Stimulated activated CD4-positive, alpha-beta T cell treated with anti-CD3 and anti-CD28 coated beads, Interleukin-12 subunit alpha, Interleukin-12 subunit beta, amount 100 ng/mL, for 4 hours (primary cell): ENCODE data around the gene MC1R.
"Not testable (repeated sequence)": the region's sequence is repeated elsewhere in the genome, so short reads cannot be mapped to it uniquely, and the experiment has no call there.

ENCODE experiments used
- DNase-seq: peaks from one replicate; pipeline ENCODE4 v3.0.0-alpha.2; 2020

Gene MC1R

GRCh38 chr16:89915303-89916232, 3.1 kb upstream of the MC1R start:
- DNase-seq = no peak

GRCh38 chr16:89917773-89918452, 749 bp upstream of the MC1R start:
- peak; percentile 59 for DNase-seq

- no peak for DNase-seq
Observed at GRCh38 chr16:89919535-89920406, 1.1 kb downstream of the MC1R start.

GRCh38 chr16:89920723-89921122, 2.1 kb downstream of the MC1R start:
- no peak for DNase-seq

- no peak for DNase-seq
Observed at GRCh38 chr16:89921131-89921701, 2.6 kb downstream of the MC1R start.

- no peak for DNase-seq
Observed at GRCh38 chr16:89921702-89922476, 3.2 kb downstream of the MC1R start.

- no peak for DNase-seq
Observed at GRCh38 chr16:89922477-89922883, 3.8 kb downstream of the MC1R start.

- peak; percentile 34 for DNase-seq
Observed at GRCh38 chr16:89922884-89923639, 4.4 kb downstream of the MC1R start, which contains the start of gene TUBB3. Gene TUBB3 (plus strand): TSS chr16:89923342. CDS start chr16:89923402, 60 bp downstream.

- DNase-seq = no peak
Observed at GRCh38 chr16:89923640-89924296, 5.1 kb downstream of the MC1R start.

GRCh38 chr16:89924297-89924924, 5.7 kb downstream of the MC1R start:
- DNase-seq = no peak

GRCh38 chr16:89924925-89925307, 6.3 kb downstream of the MC1R start:
- no peak for DNase-seq

GRCh38 chr16:89925596-89926079, 7.0 kb downstream of the MC1R start:
- DNase-seq = no peak

- DNase-seq = no peak
Observed at GRCh38 chr16:89931305-89931896, 12.7 kb downstream of the MC1R start.

GRCh38 chr16:89931964-89932363, 13.3 kb downstream of the MC1R start:
- no peak for DNase-seq

- DNase-seq = not testable (repeated sequence)
Observed at GRCh38 chr16:89934019-89934418, 15.4 kb downstream of the MC1R start.

GRCh38 chr16:89934611-89935553, 16.2 kb downstream of the MC1R start:
- no peak for DNase-seq

GRCh38 chr16:89935620-89936019, 17.0 kb downstream of the MC1R start:
- not testable (repeated sequence) for DNase-seq

GRCh38 chr16:89936034-89936433, 17.4 kb downstream of the MC1R start:
- DNase-seq = no peak
